AG04449 (cell line): ENCODE data around the gene TRPM8.
"Not testable (repeated sequence)": the region's sequence is repeated elsewhere in the genome, so short reads cannot be mapped to it uniquely, and the experiment has no call there.

Experiments used
- CTCF ChIA-PET: fragments of 350-600 bp; formaldehyde crosslinking; extraction: SDS; loops from one replicate; lab custom pipeline; 2021; ENCODE audit warnings: antibody characterized with exemption; lab: Yijun Ruan, JAX
- POLR2A ChIA-PET: fragments of 400-600, 350-600 bp; formaldehyde crosslinking; extraction: SDS; loops from one replicate; lab custom pipeline; 2020; ENCODE audit warnings: antibody characterized with exemption, inconsistent platforms; lab: Yijun Ruan, JAX
- DNase-seq: peaks from one replicate; pipeline ENCODE4 v3.0.0-alpha.2; 2010; ENCODE audit warnings: low read depth, low spot score
- H3K4me3 ChIP-seq: 2 replicates; pipeline ENCODE4 v1.5.1; 2011; ENCODE audit warnings: low read depth, mild to moderate bottlenecking, control low read depth, low read length
- CTCF ChIP-seq: IDR thresholded peaks from one replicate; pipeline ENCODE4 v1.5.1; 2011; ENCODE audit warnings: mild to moderate bottlenecking, moderate library complexity, low read length, control low read depth, inconsistent platforms; ENCODE audit not compliant: insufficient read depth; ENCODE audit errors: missing control alignments

The TRPM8 gene

GRCh38 chr2:233917116-233917515, at the start of gene TRPM8:
Gene TRPM8 (plus strand): TSS chr2:233917373. CDS start chr2:233926538, 9,165 bp downstream.
- POLR2A ChIA-PET, result no interaction called here
- DNase-seq, result no peak
- CTCF ChIA-PET, result interaction anchor here (2.0 kb wide), 1 partner anchor 11 kb away, joined by 8 read pairs; no protein-coding TSS in a partner anchor
- no peak for TF ChIP-seq CTCF
- no peak within 1 kb of the TSS for H3K4me3 ChIP-seq

GRCh38 chr2:233867993-233868532, 49.1 kb upstream of the TRPM8 start, which contains the start of gene MSL3B:
Gene MSL3B (minus strand): TSS chr2:233868386.
- no peak for DNase-seq
- TF ChIP-seq CTCF, result no peak
- ChIA-PET CTCF (interaction anchor here (2.5 kb wide), 1 partner anchor 10 kb away, joined by 16 read pairs; no protein-coding TSS in a partner anchor), POLR2A (no interaction called here)
- peak within 1 kb of the TSS; percentile 71 for H3K4me3 ChIP-seq

- TF ChIP-seq CTCF, result no peak
- CTCF ChIA-PET, result interaction anchor here (1.0 kb wide), 1 partner anchor 14 kb away, joined by 4 read pairs; no protein-coding TSS in a partner anchor
- POLR2A ChIA-PET, result no interaction called here
These were observed 45.7 kb upstream of the TRPM8 start for GRCh38 chr2:233871432-233871831.

GRCh38 chr2:233872125-233872524, 45.0 kb upstream of the TRPM8 start:
- CTCF ChIA-PET, result interaction anchor here (1.0 kb wide), 1 partner anchor 15 kb away, joined by 4 read pairs; no protein-coding TSS in a partner anchor

More at GRCh38 chr2:233871432-233871831, 45.7 kb upstream of the TRPM8 start:
- no peak for DNase-seq
- H3K4me3 ChIP-seq, result no peak overlapping the region

GRCh38 chr2:233882353-233882752, 34.8 kb upstream of the TRPM8 start:
- H3K4me3 ChIP-seq, result no peak overlapping the region
- no peak for DNase-seq
- CTCF ChIA-PET, result no interaction called here
- TF ChIP-seq CTCF, result no peak
- POLR2A ChIA-PET, result no interaction called here

More at GRCh38 chr2:233872125-233872524, 45.0 kb upstream of the TRPM8 start:
- POLR2A ChIA-PET, H3K4me3 ChIP-seq, DNase-seq: not testable (repeated sequence)

- ChIA-PET CTCF (no interaction called here), POLR2A (no interaction called here)
- no peak overlapping the region for H3K4me3 ChIP-seq
- no peak for TF ChIP-seq CTCF
- no peak for DNase-seq
These were observed 24.4 kb upstream of the TRPM8 start for GRCh38 chr2:233892793-233893192.

- CTCF ChIA-PET, POLR2A ChIA-PET, DNase-seq: not testable (repeated sequence)
These were observed 20.9 kb upstream of the TRPM8 start for GRCh38 chr2:233896253-233896652.

More at GRCh38 chr2:233896253-233896652, 20.9 kb upstream of the TRPM8 start:
- not testable (repeated sequence) for H3K4me3 ChIP-seq
